KMS-11 (cell line): ENCODE results near the gene FMC1.

Experiments
- H2AFZ ChIP-seq: fragments of 200-600 bp; sonication (generic); 2 replicates; pipeline ENCODE4 v1.6.1; 2016; ENCODE audit warnings: antibody characterized with exemption, mixed run types, low read depth
- H3K27ac ChIP-seq: fragments of 200-600 bp; sonication (generic); 2 replicates; pipeline ENCODE4 v1.6.1; 2016; ENCODE audit warnings: mild to moderate bottlenecking, mixed run types
- H3K27me3 ChIP-seq: fragments of 200-600 bp; sonication (generic); 2 replicates; pipeline ENCODE4 v1.6.1; 2017; ENCODE audit warnings: mild to moderate bottlenecking, low read depth, mixed run types, moderate library complexity; ENCODE audit not compliant: insufficient read depth
- H3K36me3 ChIP-seq: fragments of 200-600 bp; sonication (generic); 2 replicates; pipeline ENCODE4 v1.6.1; 2017; ENCODE audit warnings: mild to moderate bottlenecking, mixed run types; ENCODE audit not compliant: insufficient read depth
- H3K4me1 ChIP-seq: fragments of 200-600 bp; sonication (generic); 2 replicates; pipeline ENCODE4 v1.6.1; 2016; ENCODE audit warnings: mild to moderate bottlenecking, low read depth, mixed run types; ENCODE audit not compliant: poor library complexity, severe bottlenecking
- H3K4me2 ChIP-seq: fragments of 200-600 bp; sonication (generic); 2 replicates; pipeline ENCODE4 v1.7.0; 2016; ENCODE audit warnings: mild to moderate bottlenecking, mixed run types
- H3K4me3 ChIP-seq: fragments of 200-600 bp; sonication (generic); IDR thresholded peaks from 2 replicates; pipeline ENCODE4 v1.6.1; 2017; ENCODE audit warnings: low read depth, low read length, mixed read lengths; ENCODE audit not compliant: insufficient read depth
- H3K79me2 ChIP-seq: fragments of 200-600 bp; sonication (generic); 2 replicates; pipeline ENCODE4 v1.6.1; 2016; ENCODE audit warnings: low read depth, mixed run types; ENCODE audit not compliant: insufficient read depth
- H3K9ac ChIP-seq: fragments of 200-600 bp; sonication (generic); 2 replicates; pipeline ENCODE4 v1.6.1; 2016; ENCODE audit warnings: mild to moderate bottlenecking, mixed run types
- H4K20me1 ChIP-seq: fragments of 200-600 bp; sonication (generic); 2 replicates; pipeline ENCODE4 v1.6.1; 2016; ENCODE audit warnings: mild to moderate bottlenecking, mixed run types; ENCODE audit not compliant: insufficient read depth
- CTCF ChIP-seq: fragments of 200-600 bp; sonication (generic); conservative IDR thresholded peaks from 2 replicates; pipeline ENCODE4 v1.6.1; 2017; ENCODE audit warnings: low read depth, mild to moderate bottlenecking, antibody characterized with exemption, low read length, moderate library complexity, mixed read lengths

The FMC1 gene

GRCh38 chr7:139362981-139363380 is 21.8 kb downstream of the FMC1 start:
- Histone ChIP-seq H3K4me2 (peak overlapping the region; percentile 96; the same call in 1 of the 2 replicates), H3K4me3 (no peak overlapping the region), H3K9ac (no peak overlapping the region), H4K20me1 (peaks cover 41% of the 10 kb centered on the region), H3K36me3 (peaks cover 5% of the 10 kb centered on the region; the same call in 1 of the 2 replicates), H3K79me2 (peaks cover 77% of the 10 kb centered on the region), H3K27ac (no peak overlapping the region), H3K27me3 (no peaks in the 10 kb centered on the region), H3K4me1 (peaks cover 51% of the 10 kb centered on the region), H2AFZ (no peak overlapping the region)
- TF ChIP-seq CTCF = no peak

GRCh38 chr7:139365336-139365735 is 24.2 kb downstream of the FMC1 start:
- H4K20me1 ChIP-seq = peaks cover 63% of the 10 kb centered on the region
- H2AFZ ChIP-seq = no peak overlapping the region
- peaks cover 5% of the 10 kb centered on the region; the same call in 1 of the 2 replicates for H3K36me3 ChIP-seq
- no peaks in the 10 kb centered on the region for H3K27me3 ChIP-seq
- no peak overlapping the region for H3K9ac ChIP-seq
- H3K4me3 ChIP-seq = no peak overlapping the region
- no peak for TF ChIP-seq CTCF
- H3K79me2 ChIP-seq = peaks cover 100% of the 10 kb centered on the region
- no peak overlapping the region for H3K27ac ChIP-seq
- peaks cover 58% of the 10 kb centered on the region for H3K4me1 ChIP-seq
- H3K4me2 ChIP-seq = no peak overlapping the region

GRCh38 chr7:139366400-139366799 is 25.3 kb downstream of the FMC1 start:
- Histone ChIP-seq H3K27me3 (no peaks in the 10 kb centered on the region), H4K20me1 (peaks cover 71% of the 10 kb centered on the region), H3K4me1 (peaks cover 53% of the 10 kb centered on the region), H3K4me2 (no peak overlapping the region), H3K27ac (no peak overlapping the region), H3K4me3 (no peak overlapping the region), H3K36me3 (peaks cover 5% of the 10 kb centered on the region; the same call in 1 of the 2 replicates), H3K79me2 (peaks cover 100% of the 10 kb centered on the region), H3K9ac (no peak overlapping the region), H2AFZ (no peak overlapping the region)
- TF ChIP-seq CTCF = no peak

GRCh38 chr7:139367438-139368155 is 26.5 kb downstream of the FMC1 start:
- H3K9ac ChIP-seq = no peak overlapping the region
- H4K20me1 ChIP-seq = peaks cover 74% of the 10 kb centered on the region
- H3K4me1 ChIP-seq = peaks cover 41% of the 10 kb centered on the region
- H3K79me2 ChIP-seq = peaks cover 100% of the 10 kb centered on the region
- H2AFZ ChIP-seq = no peak overlapping the region
- no peak for TF ChIP-seq CTCF
- H3K4me2 ChIP-seq = no peak overlapping the region
- peaks cover 5% of the 10 kb centered on the region; the same call in 1 of the 2 replicates for H3K36me3 ChIP-seq
- H3K27ac ChIP-seq = no peak overlapping the region
- H3K27me3 ChIP-seq = no peaks in the 10 kb centered on the region
- no peak overlapping the region for H3K4me3 ChIP-seq
